Effector memory CD4-positive, alpha-beta T cell (primary cell): ENCODE data around the gene CRISP2.

Experiments
- DNase-seq, 3 donors: peaks; one replicate each; pipeline ENCODE4 v3.0.0-alpha.2; 2020
- H3K27ac ChIP-seq: 2 replicates; pipeline ENCODE4 v1.7.0; 2013; ENCODE audit warnings: mild to moderate bottlenecking, low read length, moderate library complexity; ENCODE audit not compliant: insufficient read depth, poor library complexity, severe bottlenecking
- H3K27me3 ChIP-seq: replicated peaks from 2 replicates; pipeline ENCODE4 v1.7.0; 2013; ENCODE audit warnings: mild to moderate bottlenecking, low read length; ENCODE audit not compliant: insufficient read depth, control insufficient read depth, poor library complexity, severe bottlenecking
- H3K36me3 ChIP-seq: 2 replicates; pipeline ENCODE4 v1.7.0; 2013; ENCODE audit warnings: mild to moderate bottlenecking, low read length, moderate library complexity; ENCODE audit not compliant: control insufficient read depth, insufficient read depth
- H3K4me1 ChIP-seq: 2 replicates; pipeline ENCODE4 v1.7.0; 2013; ENCODE audit warnings: low read length, mild to moderate bottlenecking; ENCODE audit not compliant: control insufficient read depth, insufficient read depth, poor library complexity, severe bottlenecking
- H3K4me3 ChIP-seq: 2 replicates; pipeline ENCODE4 v1.7.0; 2013; ENCODE audit warnings: low read length, low read depth, mild to moderate bottlenecking; ENCODE audit not compliant: insufficient read depth, poor library complexity, severe bottlenecking
- H3K9me3 ChIP-seq: 2 replicates; pipeline ENCODE4 v1.7.0; 2013; ENCODE audit warnings: mild to moderate bottlenecking, low read length, moderate library complexity; ENCODE audit not compliant: control insufficient read depth

The CRISP2 gene

DNA sequence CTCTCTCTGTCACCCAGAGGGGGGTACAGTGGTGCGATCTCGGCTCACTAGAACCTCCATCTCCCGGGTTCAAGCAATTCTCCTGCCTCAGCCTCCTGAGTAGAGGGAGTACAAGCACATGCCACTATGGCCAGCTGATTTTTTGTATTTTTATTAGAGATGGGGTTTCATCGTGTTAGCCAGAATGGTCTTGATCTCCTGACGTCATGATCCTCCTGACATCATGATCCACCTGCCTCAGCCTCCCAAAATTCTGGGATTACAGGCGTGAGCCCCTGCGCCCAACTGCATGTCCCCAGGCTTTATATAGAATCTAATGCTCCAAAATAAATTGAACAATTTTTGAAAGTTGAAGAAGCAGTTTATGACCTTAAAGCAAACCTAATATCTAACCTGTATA is 7.0 kb upstream of the CRISP2 start:
- no peak for DNase-seq
- no peaks in the 10 kb centered on the region for H3K4me1 ChIP-seq
- no peaks in the 10 kb centered on the region for H3K36me3 ChIP-seq
- H3K27me3 ChIP-seq, result no peaks in the 10 kb centered on the region
- H3K4me3 ChIP-seq, result no peak overlapping the region
- H3K9me3 ChIP-seq, result no peaks in the 10 kb centered on the region
- no peak overlapping the region for H3K27ac ChIP-seq

DNA sequence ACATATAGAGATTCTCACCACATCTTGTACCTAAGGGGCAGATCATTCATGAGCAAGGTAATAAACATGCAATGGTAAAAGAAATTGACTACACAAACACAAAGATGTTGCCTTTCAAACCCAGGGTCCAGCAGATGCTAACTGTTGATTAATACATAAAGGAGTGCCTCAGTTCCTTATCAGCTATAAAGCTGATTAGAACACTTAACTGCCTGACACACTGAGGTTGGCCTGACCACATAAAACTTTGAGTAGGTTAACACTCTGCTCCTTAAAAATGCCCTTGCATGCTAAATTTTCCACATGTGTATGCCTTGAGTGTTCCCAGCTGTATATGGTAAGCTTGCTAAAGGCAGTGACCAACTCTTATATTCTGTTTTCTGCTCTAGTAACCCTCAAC is 14.9 kb downstream of the CRISP2 start:
- no peak overlapping the region for H3K4me3 ChIP-seq
- no peak for DNase-seq
- H3K36me3 ChIP-seq, result no peaks in the 10 kb centered on the region
- H3K9me3 ChIP-seq, result peaks cover 5% of the 10 kb centered on the region
- no peaks in the 10 kb centered on the region for H3K27me3 ChIP-seq
- H3K4me1 ChIP-seq, result no peaks in the 10 kb centered on the region
- H3K27ac ChIP-seq, result no peak overlapping the region

DNA sequence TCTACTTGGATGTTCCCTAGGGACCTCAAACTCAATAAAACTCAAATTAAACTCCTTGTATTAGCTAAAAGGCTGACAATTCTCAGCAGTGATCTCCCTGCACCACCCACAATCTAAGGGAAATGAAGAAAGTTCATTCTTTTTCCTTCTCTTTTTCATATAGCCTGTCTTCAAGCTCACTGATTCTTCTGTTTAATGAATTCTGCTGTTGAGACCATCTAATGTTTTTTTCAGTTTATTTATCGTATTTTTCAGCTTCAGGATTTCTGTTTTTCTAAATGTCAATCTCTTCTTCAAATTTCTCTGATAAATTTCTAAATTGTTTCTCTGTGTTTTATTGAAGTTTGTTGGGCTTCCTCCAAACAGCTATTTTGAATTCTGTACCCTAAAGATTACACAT is 19.8 kb downstream of the CRISP2 start:
- H3K27me3 ChIP-seq, result no peaks in the 10 kb centered on the region
- H3K9me3 ChIP-seq, result peaks cover 5% of the 10 kb centered on the region
- no peak for DNase-seq
- no peaks in the 10 kb centered on the region for H3K36me3 ChIP-seq
- H3K4me1 ChIP-seq, result no peaks in the 10 kb centered on the region
- no peak overlapping the region for H3K4me3 ChIP-seq
- H3K27ac ChIP-seq, result no peak overlapping the region

DNA sequence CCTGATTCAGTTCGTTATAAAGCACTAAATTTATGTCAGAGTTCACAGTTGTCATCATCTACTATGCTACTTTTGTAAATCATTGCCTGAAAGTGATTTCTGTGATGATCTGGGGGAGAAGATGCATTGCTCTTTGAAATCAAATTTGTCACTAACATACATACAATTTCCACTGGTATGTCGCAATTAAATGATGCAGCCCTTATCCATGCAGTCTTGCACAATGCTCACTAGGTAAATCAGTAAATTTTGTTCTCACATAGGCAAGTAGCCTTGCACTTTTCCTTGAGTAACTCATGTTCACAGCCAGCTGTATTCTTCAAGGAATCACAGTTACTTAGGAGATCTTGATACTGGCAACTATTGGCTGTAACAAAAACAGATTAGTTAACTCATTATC is 20.8 kb downstream of the CRISP2 start:
- H3K27me3 ChIP-seq, result no peaks in the 10 kb centered on the region
- peaks cover 5% of the 10 kb centered on the region for H3K9me3 ChIP-seq
- H3K4me3 ChIP-seq, result no peak overlapping the region
- H3K4me1 ChIP-seq, result no peaks in the 10 kb centered on the region
- DNase-seq, result no peak
- H3K36me3 ChIP-seq, result no peaks in the 10 kb centered on the region
- H3K27ac ChIP-seq, result no peak overlapping the region

DNA sequence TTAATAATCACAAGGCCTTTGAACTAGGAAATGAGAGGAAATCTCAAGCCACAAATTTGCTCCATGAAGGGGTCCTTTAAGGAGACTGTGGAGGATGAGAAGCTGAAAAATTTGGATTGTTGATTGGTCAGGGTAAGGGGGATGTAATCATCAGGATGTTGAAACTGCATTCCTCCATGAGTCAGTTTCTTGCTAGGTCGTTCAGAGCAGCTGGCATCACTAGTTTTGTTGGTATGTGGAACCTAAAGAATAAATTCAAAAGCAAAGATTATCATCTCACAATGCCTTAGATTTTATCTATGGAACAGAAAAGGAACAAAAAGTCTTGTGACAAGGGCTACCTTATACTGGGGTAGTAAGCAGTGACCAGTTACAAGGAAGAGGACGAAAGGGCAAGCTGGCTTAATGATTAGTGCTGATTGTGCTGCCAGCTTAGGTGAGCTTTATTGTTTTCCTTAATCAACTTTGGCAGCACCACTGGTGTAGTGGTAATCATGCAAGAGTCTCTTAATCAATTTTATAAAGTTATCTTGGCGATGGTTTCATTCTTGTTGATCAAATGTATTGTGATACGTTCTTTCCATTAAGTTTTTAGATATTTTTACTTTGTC is 36.6 kb downstream of the CRISP2 start:
- H3K27ac ChIP-seq, result no peak overlapping the region
- H3K36me3 ChIP-seq, result no peaks in the 10 kb centered on the region
- no peaks in the 10 kb centered on the region for H3K9me3 ChIP-seq
- DNase-seq, result no peak
- H3K4me3 ChIP-seq, result no peak overlapping the region
- no peaks in the 10 kb centered on the region for H3K4me1 ChIP-seq
- H3K27me3 ChIP-seq, result no peaks in the 10 kb centered on the region

DNA sequence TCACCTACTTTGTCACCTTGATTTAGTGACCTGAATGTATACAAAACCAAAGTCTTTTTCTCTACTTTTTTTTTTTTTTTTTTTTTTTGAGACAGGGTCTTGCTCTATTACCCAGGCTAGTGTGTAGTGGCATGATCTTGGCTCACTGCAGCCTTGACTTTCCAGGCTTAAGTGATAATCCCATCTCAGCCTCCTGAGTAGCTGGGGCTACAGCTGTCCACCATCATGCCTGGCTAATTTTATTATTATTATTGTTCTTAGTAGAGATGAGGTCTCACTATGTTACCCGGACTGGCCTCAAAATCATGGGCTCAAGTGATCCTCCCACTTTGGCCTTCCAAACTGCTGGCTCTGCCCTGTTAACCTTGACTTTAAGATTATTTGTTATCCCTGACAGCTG is 37.5 kb downstream of the CRISP2 start:
- Histone ChIP-seq H3K4me3 (no peak overlapping the region), H3K36me3 (no peaks in the 10 kb centered on the region), H3K9me3 (no peaks in the 10 kb centered on the region), H3K27me3 (no peaks in the 10 kb centered on the region), H3K4me1 (no peaks in the 10 kb centered on the region), H3K27ac (no peak overlapping the region)
- DNase-seq, result no peak

DNA sequence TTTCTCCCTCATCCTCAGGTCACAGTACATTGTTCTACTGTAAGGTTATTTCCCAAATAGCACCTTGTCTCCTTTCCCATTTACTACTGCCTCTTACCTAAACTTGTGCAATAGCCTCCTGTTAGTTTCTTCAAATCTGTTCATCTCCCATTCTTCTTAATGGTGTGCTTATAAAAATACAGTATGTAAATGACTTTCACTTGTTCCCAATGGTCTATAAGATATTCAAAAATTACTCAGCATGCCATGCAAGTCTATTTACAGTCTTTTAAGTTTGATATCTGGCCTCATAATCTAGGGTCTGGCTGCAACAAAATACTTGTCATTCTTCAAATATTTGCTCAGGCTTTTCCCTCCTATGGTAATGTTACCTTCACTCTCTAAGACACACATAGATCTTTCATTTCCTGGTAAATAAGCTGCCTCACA is 45.2 kb downstream of the CRISP2 start:
- H3K4me3 ChIP-seq, result no peak overlapping the region
- no peaks in the 10 kb centered on the region for H3K4me1 ChIP-seq
- no peak for DNase-seq
- H3K36me3 ChIP-seq, result no peaks in the 10 kb centered on the region
- no peaks in the 10 kb centered on the region for H3K9me3 ChIP-seq
- no peaks in the 10 kb centered on the region for H3K27me3 ChIP-seq
- no peak overlapping the region for H3K27ac ChIP-seq

DNA sequence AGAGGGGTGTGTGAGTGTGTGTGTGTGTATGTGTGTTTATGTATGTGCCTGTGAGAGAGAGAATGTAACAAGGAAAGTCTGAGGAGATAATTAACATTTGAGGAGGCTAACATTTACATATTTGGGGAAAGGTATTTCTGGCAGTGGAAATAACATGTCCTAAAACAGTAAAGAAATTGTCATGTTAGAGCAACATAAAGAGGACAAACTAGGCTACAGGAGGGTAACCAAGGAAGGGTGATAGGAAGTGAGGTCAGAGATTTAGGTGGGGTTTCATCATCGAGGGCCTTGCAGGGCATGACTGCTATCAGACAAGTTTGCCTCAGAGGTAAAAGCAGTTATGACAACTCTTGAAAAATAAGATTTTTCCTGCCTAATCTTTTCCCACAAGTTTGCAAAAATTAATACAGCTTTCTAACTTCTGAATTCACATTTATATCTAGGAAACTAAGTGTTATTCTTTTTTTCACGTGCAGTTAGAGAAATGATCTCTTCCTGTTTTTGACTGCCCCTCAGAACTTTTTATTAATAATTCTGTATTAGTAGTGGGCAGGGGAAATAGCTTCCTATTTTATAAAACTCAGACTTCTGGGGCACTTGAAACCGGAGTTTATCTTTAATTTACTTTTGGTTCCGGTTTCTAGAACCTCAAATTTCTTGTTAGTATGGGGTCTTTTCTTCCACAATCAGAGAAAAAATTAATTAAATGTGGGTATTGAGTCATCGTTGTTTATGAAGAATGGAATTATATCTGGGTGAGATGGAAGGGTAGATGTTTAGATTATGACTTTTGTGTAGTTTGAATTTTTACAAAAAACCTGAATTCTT is 46.2 kb downstream of the CRISP2 start:
- H3K27me3 ChIP-seq, result no peaks in the 10 kb centered on the region
- H3K4me1 ChIP-seq, result no peaks in the 10 kb centered on the region
- no peak for DNase-seq
- H3K27ac ChIP-seq, result no peak overlapping the region
- H3K36me3 ChIP-seq, result no peaks in the 10 kb centered on the region
- no peaks in the 10 kb centered on the region for H3K9me3 ChIP-seq
- H3K4me3 ChIP-seq, result no peak overlapping the region

DNA sequence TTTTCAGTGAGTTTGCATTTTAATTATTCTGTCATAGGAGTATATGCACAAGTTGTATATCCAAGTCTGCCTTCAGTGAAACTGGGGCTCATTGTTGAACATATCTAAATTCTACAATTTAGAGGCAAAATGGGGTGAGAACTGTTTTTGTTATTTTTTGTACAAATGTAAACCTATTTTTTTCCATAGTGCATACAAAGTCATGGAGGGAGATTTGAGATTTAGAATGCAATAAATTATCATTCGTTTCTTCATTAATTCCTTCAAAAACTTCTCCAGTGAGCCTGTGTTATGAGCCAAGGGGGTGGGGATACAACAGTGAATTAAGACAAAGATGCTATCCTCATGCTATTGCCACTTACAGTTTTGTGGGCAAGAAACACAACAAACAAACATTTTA is 46.9 kb downstream of the CRISP2 start:
- Histone ChIP-seq H3K4me3 (no peak overlapping the region), H3K27me3 (no peaks in the 10 kb centered on the region), H3K9me3 (no peaks in the 10 kb centered on the region), H3K4me1 (no peaks in the 10 kb centered on the region), H3K27ac (no peak overlapping the region), H3K36me3 (no peaks in the 10 kb centered on the region)
- no peak for DNase-seq

DNA sequence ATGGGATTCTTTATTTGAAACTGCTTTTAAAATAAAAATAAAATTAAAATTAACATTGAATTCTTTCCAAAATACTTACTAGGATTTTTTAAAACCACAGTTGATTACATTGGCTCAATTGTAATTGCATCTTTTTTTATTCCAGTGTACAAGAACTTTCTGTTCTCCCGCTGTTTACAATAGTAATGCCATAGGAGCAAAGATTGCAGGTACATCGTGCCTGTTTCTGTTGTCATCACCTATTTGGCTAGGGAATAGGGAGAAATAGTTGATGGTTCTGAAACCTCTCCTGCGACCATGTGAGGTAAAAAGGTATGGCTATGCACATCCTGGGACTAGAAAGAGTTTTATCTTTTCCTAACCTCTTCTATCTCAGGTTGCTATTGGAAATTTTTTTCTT is 48.5 kb downstream of the CRISP2 start:
- Histone ChIP-seq H3K4me1 (no peaks in the 10 kb centered on the region), H3K27ac (no peak overlapping the region), H3K36me3 (no peaks in the 10 kb centered on the region), H3K9me3 (no peaks in the 10 kb centered on the region), H3K4me3 (no peak overlapping the region), H3K27me3 (no peaks in the 10 kb centered on the region)
- no peak for DNase-seq
